HCT116 (cell line): Measurements from ENCODE around the gene SCN10A. TPM values are rescaled to one million over a fixed set of nuclear protein-coding genes. Genes with fewer than 3 reads are reported as not detected.

Experiments used
- ATAC-seq: fragments of 200-7000 bp; cut with Tn5 transposase; 2 replicates; pipeline ENCODE4 v1.9.1; 2020; ENCODE audit warnings: mild to moderate bottlenecking, moderate library complexity
- BruUV-seq: library from RNA; stranded (reverse); fragments of 400-500 nt; replicated peaks from 2 replicates; lab custom pipeline; 2021; lab: Mats Ljungman, UMichigan
- CTCF ChIA-PET: fragments of 300-600 bp; sonication (Branson Sonifier 250); formaldehyde crosslinking; loops from one replicate; lab custom pipeline; 2021; ENCODE audit warnings: antibody characterized with exemption; lab: Charles Lee
- POLR2A ChIA-PET: fragments of 300-600, 350-600 bp; sonication (Branson Sonifier 250); formaldehyde crosslinking; loops from one replicate; lab custom pipeline; 2021; ENCODE audit warnings: antibody characterized with exemption; lab: Charles Lee
- RAD21 ChIA-PET, 2 experiments: fragments of 300-600 bp; sonication (Branson Sonifier 250); formaldehyde crosslinking; loops; one replicate each; lab custom pipeline; 2023; ENCODE audit warnings: low total read pairs in 2 of 2; ENCODE audit not compliant: uncharacterized antibody in 2 of 2, unreplicated experiment in 2 of 2, low non-redundant PET in 1 of 2; lab: Charles Lee
- DNase-seq: peaks from one replicate; pipeline ENCODE4 v3.0.0-alpha.2; 2010; ENCODE audit warnings: low read depth, low spot score
- H2AFZ ChIP-seq: fragments of 200-600 bp; shearing (Covaris generic), sonication (generic); 2 replicates; pipeline ENCODE4 v1.6.1; 2017; ENCODE audit warnings: low read depth, mixed run types, mixed read lengths, antibody characterized with exemption, low read length; ENCODE audit not compliant: poor library complexity, severe bottlenecking
- H3K27ac ChIP-seq: 2 replicates; pipeline ENCODE4 v1.5.1; 2012; ENCODE audit warnings: low read depth, low read length
- H3K27me3 ChIP-seq: fragments of 200-600 bp; sonication (generic); 2 replicates; pipeline ENCODE4 v1.6.1; 2016; ENCODE audit warnings: mixed run types, low read length, mixed read lengths; ENCODE audit not compliant: insufficient read depth
- H3K36me3 ChIP-seq, 2 experiments: fragments of 200-500 bp in 1 of 2; fragments of 200-600 bp in 1 of 2; sonication (Bioruptor generic) in 1 of 2; sonication (generic) in 1 of 2; 2 replicates each; pipeline versions ENCODE4 v1.5.1 to v1.6.1; 2014 to 2016; ENCODE audit warnings: low read length in 2 of 2, inconsistent platforms in 1 of 2, mixed read lengths in 1 of 2, mixed run types in 1 of 2; ENCODE audit not compliant: insufficient read depth in 2 of 2, control insufficient read depth in 1 of 2
- H3K4me1 ChIP-seq, 2 experiments: fragments of 200-600 bp in 1 of 2; sonication (generic) in 1 of 2; 2 replicates each; pipeline versions ENCODE4 v1.5.1 to v1.6.1; 2012 to 2017; ENCODE audit warnings: low read length in 2 of 2, inconsistent platforms in 1 of 2, mild to moderate bottlenecking in 1 of 2, mixed read lengths in 1 of 2, mixed run types in 1 of 2, moderate library complexity in 1 of 2; ENCODE audit not compliant: insufficient read depth in 2 of 2, control insufficient read depth in 1 of 2
- H3K4me2 ChIP-seq: fragments of 200-600 bp; sonication (generic); 2 replicates; pipeline ENCODE4 v1.6.1; 2017; ENCODE audit warnings: mixed run types, low read length, mixed read lengths
- H3K4me3 ChIP-seq, 2 experiments: fragments of 200-600 bp in 1 of 2; sonication (generic) in 1 of 2; replicated peaks in 1 of 2; 2 replicates each; pipeline ENCODE4 v1.5.1; 2011 to 2016; ENCODE audit warnings: low read length in 2 of 2, control low read depth in 1 of 2, low read depth in 1 of 2, mild to moderate bottlenecking in 1 of 2, mixed read lengths in 1 of 2, mixed run types in 1 of 2
- H3K79me2 ChIP-seq: fragments of 200-600 bp; sonication (generic); 2 replicates; pipeline ENCODE4 v1.6.1; 2017; ENCODE audit warnings: mild to moderate bottlenecking, mixed run types, low read length, moderate library complexity, mixed read lengths; ENCODE audit not compliant: insufficient read depth
- H3K9ac ChIP-seq: fragments of 200-600 bp; sonication (generic); 2 replicates; pipeline ENCODE4 v1.6.1; 2016; ENCODE audit warnings: low read length, mixed read lengths
- H3K9me2 ChIP-seq: fragments of 200-600 bp; sonication (generic), shearing (Covaris generic); 2 replicates; pipeline ENCODE4 v1.6.1; 2017; ENCODE audit warnings: mixed run types, mild to moderate bottlenecking, moderate library complexity; ENCODE audit not compliant: insufficient read depth
- H3K9me3 ChIP-seq, 2 experiments: fragments of 200-500 bp in 1 of 2; fragments of 200-600 bp in 1 of 2; sonication (Bioruptor generic) in 1 of 2; sonication (generic) in 1 of 2; 2 replicates each; pipeline ENCODE4 v1.6.1; 2014 to 2017; ENCODE audit warnings: low read length in 2 of 2, mixed read lengths in 2 of 2, inconsistent platforms in 1 of 2, low read depth in 1 of 2, mild to moderate bottlenecking in 1 of 2, mixed run types in 1 of 2, moderate library complexity in 1 of 2; ENCODE audit not compliant: control insufficient read depth in 1 of 2, insufficient read depth in 1 of 2
- H4K20me1 ChIP-seq: fragments of 200-600 bp; sonication (generic), shearing (Covaris generic); 2 replicates; pipeline ENCODE4 v1.6.1; 2017; ENCODE audit warnings: mixed run types, mild to moderate bottlenecking, moderate library complexity; ENCODE audit not compliant: insufficient read depth
- EGR1 ChIP-seq: IDR thresholded peaks from 2 replicates; pipeline ENCODE4 v1.6.1; 2012; ENCODE audit warnings: low read depth
- FOSL1 ChIP-seq: IDR thresholded peaks from 2 replicates; pipeline ENCODE4 v1.6.1; 2012; ENCODE audit warnings: low read depth
- SIN3A ChIP-seq: IDR thresholded peaks from 2 replicates; pipeline ENCODE4 v1.6.1; 2012; ENCODE audit warnings: low read depth
- SP1 ChIP-seq: IDR thresholded peaks from 2 replicates; pipeline ENCODE4 v1.6.1; 2012; ENCODE audit warnings: low read depth
- TCF7L2 ChIP-seq: IDR thresholded peaks from 2 replicates; pipeline ENCODE4 v1.7.0; 2011; ENCODE audit warnings: borderline replicate concordance, inconsistent platforms; ENCODE audit not compliant: insufficient read depth, insufficient read length; ENCODE audit errors: extremely low read depth
- ZFX ChIP-seq: fragments of 450-650 bp; IDR thresholded peaks from 2 replicates; pipeline ENCODE4 v1.6.1; 2017
- ZNF274 ChIP-seq: fragments of 200-500 bp; sonication (Bioruptor generic); IDR thresholded peaks from 2 replicates; pipeline ENCODE4 v1.6.1; 2014; ENCODE audit warnings: mild to moderate bottlenecking, low read depth, low read length, inconsistent platforms
- intact Hi-C: fragments of 100-400 bp; cut with micrococcal nuclease; formaldehyde crosslinking; loops from 2 replicates; pipeline ENCODE4 v1.10.0; 2022
- total RNA-seq: library from RNA; stranded (reverse); gene quantifications from one replicate; pipeline ENCODE4 v1.2.1, GENCODE V29; 2021; ENCODE audit not compliant: unreplicated experiment
- TF ChIP-seq, protein P1 (sequence below), 3 experiments: fragments of 200-600 bp in 1 of 3; sonication (generic) in 1 of 3; IDR thresholded peaks in 2 of 3; conservative IDR thresholded peaks in 1 of 3; 2 replicates each; pipeline ENCODE4 v1.5.1; 2012 to 2017; ENCODE audit warnings: low read depth in 2 of 3, low read length in 2 of 3, antibody characterized with exemption in 1 of 3, borderline replicate concordance in 1 of 3, control low read depth in 1 of 3, mild to moderate bottlenecking in 1 of 3, mixed read lengths in 1 of 3, mixed run types in 1 of 3, moderate library complexity in 1 of 3; ENCODE audit not compliant: insufficient read depth in 1 of 3

SCN10A gene
- total RNA-seq, 1 experiment from 2014 or later, result not detected

DNA sequence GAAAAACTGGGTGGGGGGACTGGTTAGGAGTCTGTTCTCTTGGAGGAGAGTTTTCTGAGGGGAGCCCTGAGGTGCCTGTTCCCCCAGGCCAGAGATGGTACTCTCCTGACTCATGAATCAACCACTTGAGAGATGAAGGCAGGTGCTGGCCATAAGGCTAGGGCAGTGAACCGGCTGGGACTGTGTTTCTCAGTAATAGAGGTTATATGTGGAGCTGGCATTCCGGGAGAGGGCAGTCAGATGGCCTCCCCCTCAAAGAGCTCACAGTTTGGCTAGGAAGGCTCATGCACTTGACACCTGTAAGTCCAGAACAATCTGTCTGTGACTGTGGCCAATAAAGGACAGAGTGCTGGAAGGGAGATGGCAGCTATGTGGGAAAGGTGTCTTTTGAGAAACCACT lies 10.0 kb upstream of the SCN10A start:
- no peak overlapping the region for H3K4me2 ChIP-seq
- H3K9me2 ChIP-seq, result no peaks in the 10 kb centered on the region
- H3K27ac ChIP-seq, result no peak overlapping the region
- TF ChIP-seq ZFX (no peak), SP1 (no peak), EGR1 (no peak), TCF7L2 (no peak), FOSL1 (no peak)
- TF ChIP-seq, protein P1, sequence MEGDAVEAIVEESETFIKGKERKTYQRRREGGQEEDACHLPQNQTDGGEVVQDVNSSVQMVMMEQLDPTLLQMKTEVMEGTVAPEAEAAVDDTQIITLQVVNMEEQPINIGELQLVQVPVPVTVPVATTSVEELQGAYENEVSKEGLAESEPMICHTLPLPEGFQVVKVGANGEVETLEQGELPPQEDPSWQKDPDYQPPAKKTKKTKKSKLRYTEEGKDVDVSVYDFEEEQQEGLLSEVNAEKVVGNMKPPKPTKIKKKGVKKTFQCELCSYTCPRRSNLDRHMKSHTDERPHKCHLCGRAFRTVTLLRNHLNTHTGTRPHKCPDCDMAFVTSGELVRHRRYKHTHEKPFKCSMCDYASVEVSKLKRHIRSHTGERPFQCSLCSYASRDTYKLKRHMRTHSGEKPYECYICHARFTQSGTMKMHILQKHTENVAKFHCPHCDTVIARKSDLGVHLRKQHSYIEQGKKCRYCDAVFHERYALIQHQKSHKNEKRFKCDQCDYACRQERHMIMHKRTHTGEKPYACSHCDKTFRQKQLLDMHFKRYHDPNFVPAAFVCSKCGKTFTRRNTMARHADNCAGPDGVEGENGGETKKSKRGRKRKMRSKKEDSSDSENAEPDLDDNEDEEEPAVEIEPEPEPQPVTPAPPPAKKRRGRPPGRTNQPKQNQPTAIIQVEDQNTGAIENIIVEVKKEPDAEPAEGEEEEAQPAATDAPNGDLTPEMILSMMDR (IDR thresholded peaks at IDR 0.05 in 2 of 3, conservative IDR thresholded peaks at IDR 0.05 in 1 of 3; ENCODE audit: borderline replicate concordance in 1 of 3, insufficient read depth in 1 of 3, low read depth in 2 of 3, low read length in 2 of 3), result no peak
- ChIA-PET RAD21 (no interaction called here), CTCF (no interaction called here), POLR2A (no interaction called here)
- H3K9me3 ChIP-seq, result no peaks in the 10 kb centered on the region
- no peaks in the 10 kb centered on the region for H3K36me3 ChIP-seq
- peaks cover 31% of the 10 kb centered on the region; the same call in 1 of the 2 replicates for H3K27me3 ChIP-seq
- no peak for DNase-seq
- H3K4me3 ChIP-seq, result no peak overlapping the region
- intact Hi-C loops, result no loop called here
- no TSS peak for BruUV-seq
- no peaks in the 10 kb centered on the region for H3K79me2 ChIP-seq
- H3K9ac ChIP-seq, result no peak overlapping the region
- ATAC-seq, result no peak
- H4K20me1 ChIP-seq, result no peaks in the 10 kb centered on the region
- peaks cover 6 to 11% of the 10 kb centered on the region in 2 experiments; a peak in 3 of 4 replicates for H3K4me1 ChIP-seq
- H2AFZ ChIP-seq, result no peak overlapping the region

DNA sequence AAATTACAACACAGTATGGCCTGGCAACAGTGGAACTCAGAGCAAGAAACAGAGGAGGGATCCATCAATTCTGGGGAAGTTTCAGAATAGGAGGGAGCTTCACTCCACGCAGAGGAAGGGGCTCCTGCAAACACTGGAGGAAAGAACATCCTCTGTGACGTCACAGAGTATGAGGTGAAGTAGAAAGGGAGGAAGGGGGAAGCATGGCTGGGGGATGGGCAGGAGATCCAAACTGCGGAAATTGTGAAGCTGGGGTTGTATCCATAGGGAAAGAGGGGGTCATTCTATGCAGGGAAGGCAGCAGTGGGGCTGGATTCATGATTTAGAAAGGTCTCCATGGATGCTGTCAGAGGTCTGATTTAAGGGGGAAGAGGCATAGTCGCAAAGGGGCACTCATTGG lies 8.3 kb upstream of the SCN10A start:
- POLR2A ChIA-PET, result no interaction called here
- H3K9ac ChIP-seq, result no peak overlapping the region
- peaks cover 2 to 5% of the 10 kb centered on the region in 2 experiments; a peak in 3 of 4 replicates for H3K4me1 ChIP-seq
- H3K4me2 ChIP-seq, result no peak overlapping the region
- H3K9me3 ChIP-seq, result no peaks in the 10 kb centered on the region
- no peaks in the 10 kb centered on the region for H4K20me1 ChIP-seq
- no peaks in the 10 kb centered on the region for H3K9me2 ChIP-seq
- H3K27me3 ChIP-seq, result peaks cover 32% of the 10 kb centered on the region; the same call in 1 of the 2 replicates
- no peak overlapping the region for H2AFZ ChIP-seq
- H3K79me2 ChIP-seq, result no peaks in the 10 kb centered on the region
- ATAC-seq, result no peak
- intact Hi-C loops, result no loop called here
- RAD21 ChIA-PET, result no interaction called here
- H3K27ac ChIP-seq, result no peak overlapping the region
- H3K4me3 ChIP-seq, result no peak overlapping the region
- no peak for TF ChIP-seq SIN3A
- no peak for TF ChIP-seq EGR1
- no peak for TF ChIP-seq SP1
- TF ChIP-seq ZNF274, result no peak
- no peak for DNase-seq
- no peaks in the 10 kb centered on the region for H3K36me3 ChIP-seq
- CTCF ChIA-PET, result no interaction called here
- BruUV-seq, result no TSS peak
